HepG2 (cell line): ENCODE measurements around the gene RMI2. TPM values are rescaled to one million over a fixed set of nuclear protein-coding genes. Genes with fewer than 3 reads are reported as not detected.

Experiments used
- ATF5 ChIP-seq: sonication (generic); formaldehyde crosslinking; IDR thresholded peaks from 2 replicates; pipeline ENCODE4 v1.4.0; 2020; ENCODE audit warnings: mild to moderate bottlenecking, low read depth, missing genetic modification reagents
- ATF7 ChIP-seq, 2 experiments: fragments of 450-650 bp in 1 of 2; sonication (generic) in 1 of 2; formaldehyde crosslinking in 1 of 2; IDR thresholded peaks; 2 replicates each; pipeline versions ENCODE4 v1.4.0 to v1.6.1; 2016 to 2020; ENCODE audit warnings: antibody characterized with exemption in 1 of 2, mild to moderate bottlenecking in 1 of 2, missing genetic modification reagents in 1 of 2
- FOSL1 ChIP-seq: sonication (generic); formaldehyde crosslinking; IDR thresholded peaks from 2 replicates; pipeline ENCODE4 v1.9.0; 2021; ENCODE audit warnings: missing genetic modification reagents, borderline replicate concordance
- FOXP4 ChIP-seq: sonication (generic); formaldehyde crosslinking; IDR thresholded peaks from 2 replicates; pipeline ENCODE4 v1.4.0; 2020; ENCODE audit warnings: missing genetic modification reagents
- IKZF5 ChIP-seq: IDR thresholded peaks from 2 replicates; pipeline ENCODE4 v1.6.1; 2018; ENCODE audit warnings: missing genetic modification reagents, mild to moderate bottlenecking, missing compliant biosample characterization
- PHF21A ChIP-seq: sonication (generic); formaldehyde crosslinking; IDR thresholded peaks from 2 replicates; pipeline ENCODE4 v1.5.0; 2020; ENCODE audit warnings: mild to moderate bottlenecking, missing genetic modification reagents
- SRSF1 ChIP-seq: fragments of 200-400 bp; formaldehyde crosslinking; optimal IDR thresholded peaks from 2 replicates; pipeline ENCODE3; 2017; ENCODE audit warnings: mild to moderate bottlenecking, low read depth, low read length, moderate library complexity
- ZBTB49 ChIP-seq: sonication (generic); formaldehyde crosslinking; IDR thresholded peaks from 2 replicates; pipeline ENCODE4 v1.4.0; 2020; ENCODE audit warnings: missing genetic modification reagents, borderline replicate concordance
- ZNF138 ChIP-seq: sonication (generic); formaldehyde crosslinking; IDR thresholded peaks from 2 replicates; pipeline ENCODE4 v1.5.0; 2020; ENCODE audit warnings: mild to moderate bottlenecking, low read depth, missing genetic modification reagents
- ZNF235 ChIP-seq: sonication (generic); formaldehyde crosslinking; IDR thresholded peaks from 2 replicates; pipeline ENCODE4 v1.8.1; 2023; ENCODE audit warnings: mild to moderate bottlenecking, missing genetic modification reagents, borderline replicate concordance
- ZNF749 ChIP-seq: sonication (generic); formaldehyde crosslinking; IDR thresholded peaks from 2 replicates; pipeline ENCODE4 v1.8.0; 2022; ENCODE audit warnings: mild to moderate bottlenecking, missing genetic modification reagents, moderate library complexity, borderline replicate concordance
- ZNF777 ChIP-seq: sonication (generic); formaldehyde crosslinking; IDR thresholded peaks from 2 replicates; pipeline ENCODE4 v1.4.0; 2020; ENCODE audit warnings: missing genetic modification reagents
- ZSCAN5A ChIP-seq: sonication (generic); formaldehyde crosslinking; IDR thresholded peaks from 2 replicates; pipeline ENCODE4 v1.8.0; 2022; ENCODE audit warnings: mild to moderate bottlenecking, missing genetic modification reagents, borderline replicate concordance
- polyA plus RNA-seq, 8 experiments: library from polyadenylated mRNA; depleted of rRNA in 3 of 8; stranded (reverse) in 7 of 8; unstranded in 1 of 8; fragments of >200 nt; fragmentation: Illumina TruSeq in 4 of 8; extraction: Trizol in 4 of 8; gene quantifications; 2 replicates each; pipeline versions ENCODE4 v1.2.1 to v1.2.3, GENCODE V29; 2011 to 2016; ENCODE audit warnings: low read depth in 4 of 8, missing spikeins in 1 of 8, mixed read lengths in 1 of 8; ENCODE audit not compliant: insufficient read depth in 1 of 8
- total RNA-seq, 5 experiments: library from RNA; depleted of rRNA; stranded (reverse); fragments of >200 nt; fragmentation: Illumina TruSeq; extraction: Trizol; gene quantifications; 2 replicates each; pipeline ENCODE4 v1.2.3, GENCODE V29; 2016; ENCODE audit warnings: low read depth in 1 of 5
- TF ChIP-seq, protein P1 (sequence below): sonication (generic); formaldehyde crosslinking; conservative IDR thresholded peaks from 2 replicates; pipeline ENCODE4 v1.8.0; 2022; ENCODE audit warnings: mild to moderate bottlenecking, moderate library complexity, missing genetic modification reagents

Gene RMI2
- total and polyA plus RNA-seq, 2 of the 13 experiments (the other 11 are each of a cell fraction or from before 2014, with no cell fraction given), result 24.5 to 55.7 TPM

GRCh38 chr16:11306997-11307638 lies 38.1 kb upstream of the RMI2 start (continued):
- TF ChIP-seq ZBTB49 (CRISPR knock-in tag) (no peak), ZNF749 (CRISPR knock-in tag) (no peak), PHF21A (CRISPR knock-in tag) (peak; percentile 85), SRSF1 (no peak), ZNF138 (CRISPR knock-in tag) (no peak), FOXP4 (CRISPR knock-in tag) (peak; percentile 89), ATF7 (IDR thresholded peaks at IDR 0.05) (peak; percentile 35; the same call in 1 of the 2 replicates), ATF7 (CRISPR knock-in tag; IDR thresholded peaks at IDR 0.05) (no peak), FOSL1 (CRISPR knock-in tag) (no peak), ZSCAN5A (CRISPR knock-in tag) (no peak), IKZF5 (peak; percentile 63), ZNF777 (CRISPR knock-in tag) (0 out of 2 replicates have a peak, but pooled peaks have one; percentile 27), ATF5 (CRISPR knock-in tag) (no peak), ZNF235 (CRISPR knock-in tag) (no peak)
- TF ChIP-seq, protein P1, sequence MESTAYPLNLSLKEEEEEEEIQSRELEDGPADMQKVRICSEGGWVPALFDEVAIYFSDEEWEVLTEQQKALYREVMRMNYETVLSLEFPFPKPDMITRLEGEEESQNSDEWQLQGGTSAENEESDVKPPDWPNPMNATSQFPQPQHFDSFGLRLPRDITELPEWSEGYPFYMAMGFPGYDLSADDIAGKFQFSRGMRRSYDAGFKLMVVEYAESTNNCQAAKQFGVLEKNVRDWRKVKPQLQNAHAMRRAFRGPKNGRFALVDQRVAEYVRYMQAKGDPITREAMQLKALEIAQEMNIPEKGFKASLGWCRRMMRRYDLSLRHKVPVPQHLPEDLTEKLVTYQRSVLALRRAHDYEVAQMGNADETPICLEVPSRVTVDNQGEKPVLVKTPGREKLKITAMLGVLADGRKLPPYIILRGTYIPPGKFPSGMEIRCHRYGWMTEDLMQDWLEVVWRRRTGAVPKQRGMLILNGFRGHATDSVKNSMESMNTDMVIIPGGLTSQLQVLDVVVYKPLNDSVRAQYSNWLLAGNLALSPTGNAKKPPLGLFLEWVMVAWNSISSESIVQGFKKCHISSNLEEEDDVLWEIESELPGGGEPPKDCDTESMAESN (CRISPR knock-in tag), result 0 out of 2 replicates have a peak, but pooled peaks have one; percentile 29
